ENCODE results near the gene KCTD16. TPM values are rescaled to one million over a fixed set of nuclear protein-coding genes. Genes with fewer than 3 reads are reported as not detected.

Gene KCTD16
- polyA plus RNA-seq, 4 donors: 2.0 to 2.6 (median 2.3) TPM

- DNase-seq (ENCODE audit: low read depth in 4 of 4, low spot score in 3 of 4): no peak
Observed at GRCh38 chr5:144328494-144328893, 157.8 kb downstream of the KCTD16 start.

GRCh38 chr5:144328980-144329379 is 158.3 kb downstream of the KCTD16 start:
- DNase-seq (ENCODE audit: low read depth in 4 of 4, low spot score in 3 of 4): no peak

GRCh38 chr5:144329681-144330080 is 159.0 kb downstream of the KCTD16 start:
- no peak for DNase-seq (ENCODE audit: low read depth in 4 of 4, low spot score in 3 of 4)

GRCh38 chr5:144331361-144331760 is 160.7 kb downstream of the KCTD16 start:
- no peak for DNase-seq (ENCODE audit: low read depth in 4 of 4, low spot score in 3 of 4)

GRCh38 chr5:144332265-144332664 is 161.6 kb downstream of the KCTD16 start:
- no peak for DNase-seq (ENCODE audit: low read depth in 4 of 4, low spot score in 3 of 4)

GRCh38 chr5:144333336-144333920 is 162.8 kb downstream of the KCTD16 start:
- DNase-seq (ENCODE audit: low read depth in 4 of 4, low spot score in 3 of 4): no peak

- DNase-seq (ENCODE audit: low read depth in 4 of 4, low spot score in 3 of 4): no peak
Observed at GRCh38 chr5:144335561-144335960, 164.9 kb downstream of the KCTD16 start.

- no peak for DNase-seq (ENCODE audit: low read depth in 4 of 4, low spot score in 3 of 4)
Observed at GRCh38 chr5:144336191-144336961, 165.7 kb downstream of the KCTD16 start.

- DNase-seq (ENCODE audit: low read depth in 4 of 4, low spot score in 3 of 4): no peak
Observed at GRCh38 chr5:144352330-144352729, 181.7 kb downstream of the KCTD16 start.

- no peak for DNase-seq (ENCODE audit: low read depth in 4 of 4, low spot score in 3 of 4)
Observed at GRCh38 chr5:144352732-144353317, 182.2 kb downstream of the KCTD16 start.

GRCh38 chr5:144356489-144356888 is 185.8 kb downstream of the KCTD16 start:
- no peak for DNase-seq (ENCODE audit: low read depth in 4 of 4, low spot score in 3 of 4)

- DNase-seq (ENCODE audit: low read depth in 4 of 4, low spot score in 3 of 4): no peak
Observed at GRCh38 chr5:144361406-144361805, 190.7 kb downstream of the KCTD16 start.

- no peak for DNase-seq (ENCODE audit: low read depth in 4 of 4, low spot score in 3 of 4)
Observed at GRCh38 chr5:144365885-144366284, 195.2 kb downstream of the KCTD16 start.

- DNase-seq (ENCODE audit: low read depth in 4 of 4, low spot score in 3 of 4): no peak
Observed at GRCh38 chr5:144367991-144368390, 197.3 kb downstream of the KCTD16 start.

GRCh38 chr5:144368556-144368955 is 197.9 kb downstream of the KCTD16 start:
- DNase-seq (ENCODE audit: low read depth in 4 of 4, low spot score in 3 of 4): no peak

- DNase-seq (ENCODE audit: low read depth in 4 of 4, low spot score in 3 of 4): peak in 3 of 4 donors; percentile 27 to 38 (median 37)
Observed at GRCh38 chr5:144369006-144369405, 198.3 kb downstream of the KCTD16 start.

GRCh38 chr5:144370273-144370672 is 199.6 kb downstream of the KCTD16 start:
- no peak for DNase-seq (ENCODE audit: low read depth in 4 of 4, low spot score in 3 of 4)

GRCh38 chr5:144374637-144375036 is 204.0 kb downstream of the KCTD16 start:
- DNase-seq (ENCODE audit: low read depth in 4 of 4, low spot score in 3 of 4): no peak

GRCh38 chr5:144377207-144377606 is 206.5 kb downstream of the KCTD16 start:
- no peak for DNase-seq (ENCODE audit: low read depth in 4 of 4, low spot score in 3 of 4)

- no peak for DNase-seq (ENCODE audit: low read depth in 4 of 4, low spot score in 3 of 4)
Observed at GRCh38 chr5:144378681-144379080, 208.0 kb downstream of the KCTD16 start.

GRCh38 chr5:144385597-144385996 is 214.9 kb downstream of the KCTD16 start:
- DNase-seq (ENCODE audit: low read depth in 4 of 4, low spot score in 3 of 4): no peak

GRCh38 chr5:144386315-144386714 is 215.6 kb downstream of the KCTD16 start:
- no peak for DNase-seq (ENCODE audit: low read depth in 4 of 4, low spot score in 3 of 4)
